GM21367 (cell line): Measurements from ENCODE around the gene ITGB1.

Experiments used
- ATAC-seq: cut with Tn5 transposase; IDR thresholded peaks from one replicate; pipeline ENCODE4 v1.9.1; 2021; ENCODE audit not compliant: unreplicated experiment

ITGB1 gene

DNA sequence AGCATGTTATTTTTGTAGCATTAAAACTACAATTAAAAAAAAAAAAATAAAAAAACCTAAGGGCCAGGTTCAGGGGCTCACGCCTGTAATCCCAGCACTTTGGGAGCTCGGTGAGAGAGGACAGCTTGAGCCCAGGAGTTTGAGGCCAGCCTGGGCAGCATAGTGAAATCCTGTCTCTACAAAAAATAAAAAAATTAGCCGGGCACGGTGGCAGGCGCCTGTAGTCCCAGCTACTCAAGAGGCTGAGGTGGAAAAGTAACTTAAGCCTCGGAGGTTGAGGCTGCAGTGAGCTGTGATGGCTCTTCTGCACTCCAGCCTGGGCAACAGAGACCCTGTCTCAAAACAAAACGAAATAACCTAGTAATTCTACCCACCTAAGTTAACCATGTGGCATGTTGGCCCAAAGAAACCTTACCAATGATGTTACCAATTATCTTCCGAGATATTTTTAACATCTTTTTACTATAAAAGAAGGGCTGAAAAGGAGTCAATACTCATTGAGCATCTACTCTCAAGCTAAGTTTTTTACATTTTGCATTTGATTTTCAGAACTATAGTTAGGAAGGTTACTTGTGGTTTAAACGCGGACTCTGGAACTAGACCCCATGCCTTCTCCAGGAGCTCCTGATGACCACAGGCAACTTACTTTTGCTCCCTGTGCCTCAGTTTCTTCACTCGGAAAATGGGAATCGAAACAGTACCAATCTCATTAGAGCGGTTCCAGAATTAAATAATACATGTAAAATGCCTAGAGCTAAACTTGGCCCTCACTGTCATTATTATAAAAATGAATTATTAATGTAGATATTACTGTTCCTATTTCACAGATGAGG lies 1.4 kb downstream of the ITGB1 start:
- no peak for ATAC-seq

DNA sequence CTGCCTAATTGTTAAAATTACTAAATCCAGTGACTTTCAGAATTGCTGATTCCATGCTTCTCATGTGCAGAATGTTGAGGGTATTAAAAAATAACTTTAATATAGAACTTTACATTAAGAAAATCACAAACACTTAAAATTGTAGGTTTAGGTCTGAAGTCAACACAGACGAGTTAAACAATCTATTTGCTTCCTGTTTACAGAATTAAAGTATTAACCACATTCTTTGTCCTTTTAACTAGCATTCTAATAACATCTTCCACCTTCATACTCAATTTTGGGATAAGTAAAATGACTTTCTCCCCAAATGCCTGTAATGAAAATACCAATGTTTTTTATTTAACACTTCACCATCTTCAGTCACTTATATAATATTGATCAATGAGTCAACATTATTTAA lies 2.2 kb downstream of the ITGB1 start:
- ATAC-seq: no peak

DNA sequence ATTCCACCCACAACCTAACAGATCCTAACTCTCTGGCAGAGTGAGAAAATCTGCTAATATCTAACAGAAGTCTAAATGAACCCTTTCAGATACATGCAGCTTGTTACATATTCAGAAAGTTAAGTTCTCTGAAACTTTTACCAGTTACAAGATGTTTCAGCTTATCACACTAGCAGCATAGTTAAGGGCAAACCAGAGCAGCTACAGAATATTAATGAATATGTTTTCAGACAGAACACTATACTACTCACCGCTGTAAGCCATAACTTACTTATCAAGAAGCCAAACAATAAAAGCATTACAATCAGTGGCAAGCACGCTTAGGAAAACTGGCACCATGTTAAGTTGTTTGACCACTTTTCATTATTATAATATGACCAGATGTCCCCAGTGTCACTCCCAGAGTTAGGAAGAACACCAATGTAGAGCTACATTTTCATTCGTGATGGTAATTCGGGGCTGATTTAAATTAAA lies 2.7 kb downstream of the ITGB1 start:
- ATAC-seq: no peak

DNA sequence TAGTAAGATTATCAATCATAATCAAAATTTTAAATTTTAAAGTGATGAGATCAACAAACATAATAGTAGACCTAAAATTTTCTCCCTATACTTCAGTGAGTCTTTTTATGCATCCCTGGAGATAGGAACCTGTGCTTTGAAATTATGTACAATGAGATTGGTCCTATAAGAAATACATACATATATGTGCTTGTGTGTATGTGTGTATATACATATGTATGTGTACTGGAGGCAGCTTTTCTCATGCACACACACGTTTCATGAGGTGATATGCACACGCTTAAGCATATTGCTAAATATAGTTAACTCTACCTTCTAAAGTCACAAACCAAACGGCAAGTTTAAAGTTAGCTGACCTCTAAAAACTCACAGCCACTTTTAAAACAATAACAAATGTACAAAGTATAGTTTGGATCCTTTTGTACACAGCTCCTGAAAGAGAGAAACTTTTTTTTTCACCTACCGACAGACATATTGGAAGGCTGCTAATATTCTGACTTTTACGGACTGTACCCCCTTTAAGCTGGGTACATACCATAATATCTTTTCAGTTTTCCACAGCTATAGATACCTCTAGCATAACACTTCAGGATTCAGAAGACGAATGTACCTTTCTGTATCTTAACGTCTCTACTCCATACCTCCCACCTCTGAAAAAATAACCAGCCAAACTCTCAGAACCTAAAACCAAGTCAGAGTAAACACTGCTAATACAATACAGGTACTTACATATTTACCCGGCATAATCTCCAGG lies 3.3 kb downstream of the ITGB1 start:
- ATAC-seq: no peak

DNA sequence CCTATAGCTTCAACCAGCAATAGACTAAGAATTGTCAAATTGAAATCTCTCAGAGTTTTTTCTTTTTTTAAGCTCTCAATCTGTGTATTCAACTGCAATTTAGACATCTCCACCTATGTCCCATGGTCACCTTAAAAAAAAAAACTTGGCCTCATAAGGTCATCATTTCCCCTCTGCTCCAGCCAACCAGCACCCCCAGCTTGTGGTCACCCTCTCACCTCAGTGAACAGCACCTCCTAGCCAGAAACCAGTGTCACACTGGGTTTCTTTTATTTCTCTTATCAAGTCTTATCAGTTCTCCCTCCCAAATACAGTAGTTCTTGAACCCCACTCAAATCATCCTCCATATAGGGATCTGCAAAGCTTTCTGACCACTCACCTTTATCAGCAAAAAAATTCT lies 4.0 kb downstream of the ITGB1 start:
- ATAC-seq: no peak

DNA sequence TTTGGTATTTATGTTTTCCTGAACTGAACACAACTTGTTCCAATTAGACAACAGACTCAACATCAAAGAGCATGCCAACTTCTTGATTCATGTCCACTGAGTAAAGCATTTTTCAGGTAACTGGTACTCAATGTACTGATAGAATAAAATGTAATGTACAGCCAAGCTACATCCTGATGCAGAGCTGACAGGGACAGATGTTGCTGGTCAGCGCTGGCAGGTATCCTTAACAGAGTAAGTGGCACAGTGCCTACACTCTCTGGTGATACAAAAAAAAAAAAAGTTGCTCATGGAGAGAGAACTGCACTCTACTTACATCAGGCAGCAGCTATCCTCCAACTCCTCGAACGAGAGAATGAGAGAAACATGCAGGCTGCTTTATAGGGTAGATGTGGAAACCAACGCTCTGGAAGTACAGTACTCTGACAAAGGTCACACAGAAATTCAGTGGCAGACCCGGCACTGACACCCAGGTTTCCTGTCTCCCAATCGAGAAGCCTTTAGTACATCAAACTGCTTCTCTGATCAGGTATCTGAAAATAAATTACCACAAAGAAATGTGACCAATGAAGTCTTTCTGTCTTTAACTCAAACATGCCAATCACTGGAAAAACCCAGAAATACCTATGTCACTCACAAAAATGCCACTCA lies 4.6 kb downstream of the ITGB1 start:
- ATAC-seq: no peak

DNA sequence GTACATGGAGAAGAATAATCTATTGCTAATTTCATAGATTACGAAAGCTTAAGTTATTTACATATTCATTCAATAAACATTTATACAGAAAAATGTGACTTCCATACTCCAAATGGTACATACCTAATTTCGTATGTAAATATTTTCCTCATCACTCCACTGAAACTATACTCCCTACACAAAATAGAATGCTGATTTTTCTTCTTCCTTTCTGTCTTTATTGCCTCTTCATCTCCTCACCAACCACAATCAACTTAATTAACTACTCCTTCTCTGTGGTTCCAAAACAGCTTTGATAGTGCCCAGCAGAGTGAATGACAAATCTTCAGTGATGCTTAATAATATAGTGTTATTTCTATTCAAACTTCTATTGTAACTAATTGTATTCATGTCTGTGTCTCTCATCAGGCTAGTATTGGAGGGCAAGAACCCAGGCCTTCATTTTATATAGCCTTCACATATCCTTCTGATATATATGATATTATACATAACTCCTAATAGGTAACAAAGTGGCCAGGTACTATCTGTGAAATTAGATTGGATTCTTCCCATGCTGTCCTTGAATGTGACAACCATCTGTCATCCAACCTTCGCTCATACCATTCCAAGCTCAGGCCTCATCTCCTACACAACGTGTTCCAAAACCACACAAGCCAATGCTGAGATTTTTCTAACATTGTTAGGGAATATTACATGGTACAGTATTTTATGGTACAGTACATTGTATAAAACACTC lies 5.3 kb downstream of the ITGB1 start:
- ATAC-seq: no peak

DNA sequence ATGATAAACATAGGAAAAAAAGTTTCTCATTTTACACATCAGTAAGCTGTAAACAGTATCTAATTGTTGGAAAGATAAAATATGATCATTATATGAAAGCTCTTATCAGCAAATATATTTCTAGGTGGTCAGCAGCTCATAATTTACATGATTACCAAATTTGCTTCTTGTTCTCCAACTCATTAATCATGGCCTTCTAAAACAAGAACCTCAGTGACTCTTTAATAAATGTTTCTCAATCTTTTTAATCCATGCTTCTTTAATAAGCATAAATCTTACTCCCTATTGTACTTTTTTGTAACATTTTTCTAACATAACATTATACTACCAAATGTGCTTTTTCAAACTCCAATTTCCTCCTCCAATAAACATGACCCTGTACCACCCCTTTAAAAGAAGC lies 5.9 kb downstream of the ITGB1 start:
- no peak for ATAC-seq

DNA sequence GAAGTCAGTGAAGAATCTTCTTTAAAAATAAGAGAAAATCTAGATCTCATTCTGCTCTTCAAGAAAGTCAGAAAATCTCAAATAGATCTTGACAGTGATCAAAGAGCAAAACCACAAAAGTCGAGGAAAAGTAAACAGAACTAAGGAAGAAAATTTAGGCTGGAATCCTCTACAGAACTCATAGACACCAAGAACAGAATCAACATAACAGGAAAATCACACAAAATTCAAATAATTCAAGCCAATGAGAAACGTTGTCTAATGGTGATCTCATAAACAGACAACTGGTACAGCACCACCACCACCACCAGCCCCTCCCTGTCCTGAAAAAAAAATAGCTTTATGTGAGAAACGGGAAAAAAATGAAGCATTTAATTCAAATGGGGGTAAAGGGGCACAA lies 6.9 kb downstream of the ITGB1 start:
- no peak for ATAC-seq

DNA sequence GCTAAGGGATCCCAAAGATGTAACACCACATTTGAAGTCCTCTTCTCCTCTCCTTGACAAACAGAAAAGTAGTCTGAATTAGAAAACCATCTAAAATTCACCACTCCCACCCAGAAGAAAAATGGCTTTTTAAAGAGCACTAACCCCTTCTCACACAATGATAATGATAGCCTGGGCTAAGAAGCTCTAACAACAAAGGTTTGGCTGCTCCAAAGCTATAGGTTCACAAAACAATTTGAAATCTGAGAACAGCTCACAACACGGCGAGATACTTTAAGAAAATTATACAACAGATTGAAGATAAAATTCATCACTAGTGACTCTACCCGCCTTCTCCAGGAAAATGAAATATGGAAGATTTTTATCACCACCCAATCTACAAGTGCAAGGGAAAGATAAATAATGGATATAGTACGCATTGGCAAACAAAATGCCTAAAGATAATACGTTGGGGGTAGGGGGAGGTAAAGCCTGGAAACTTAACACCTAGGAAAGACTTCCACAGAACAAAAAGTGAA lies 7.4 kb downstream of the ITGB1 start:
- no peak for ATAC-seq

DNA sequence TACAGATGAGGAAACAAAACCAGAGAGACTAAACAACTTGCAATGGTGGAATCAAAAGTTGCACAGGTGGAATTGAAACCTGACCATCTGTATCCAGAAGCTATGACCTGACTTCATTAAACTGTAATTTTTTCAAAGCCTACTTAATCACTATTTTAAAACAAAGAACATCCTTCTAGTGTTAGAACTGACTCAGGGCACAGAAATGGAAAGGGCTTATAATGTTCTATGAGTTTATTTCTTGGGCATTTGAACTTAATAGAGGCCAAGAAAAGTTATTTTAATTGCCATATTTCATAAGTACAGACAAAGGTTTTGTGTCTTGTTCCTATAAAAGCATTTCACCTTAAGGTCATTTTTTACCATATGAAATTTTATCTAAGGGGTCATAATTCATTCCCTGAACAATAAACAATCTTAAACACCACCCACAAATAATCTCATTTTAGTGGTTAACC lies 8.8 kb downstream of the ITGB1 start:
- no peak for ATAC-seq

DNA sequence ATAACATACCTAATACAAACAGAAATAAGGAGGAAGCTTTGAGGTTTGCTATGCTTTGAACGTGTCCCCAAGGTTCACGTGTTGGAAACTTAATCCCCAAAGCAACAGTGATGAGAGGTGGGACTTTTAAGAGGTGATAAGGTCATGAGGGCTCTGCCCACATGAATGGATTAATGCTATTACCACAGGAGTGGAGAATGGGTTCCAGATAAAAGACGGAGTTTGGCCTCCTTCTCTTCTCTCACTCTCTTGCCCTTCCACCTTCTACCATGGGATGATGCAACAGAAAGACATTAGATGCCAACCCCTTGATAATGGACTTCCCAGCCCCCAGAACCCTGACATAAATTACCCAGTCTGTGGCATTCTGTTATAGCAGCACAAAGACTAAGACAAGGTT lies 9.6 kb downstream of the ITGB1 start:
- ATAC-seq: no peak

DNA sequence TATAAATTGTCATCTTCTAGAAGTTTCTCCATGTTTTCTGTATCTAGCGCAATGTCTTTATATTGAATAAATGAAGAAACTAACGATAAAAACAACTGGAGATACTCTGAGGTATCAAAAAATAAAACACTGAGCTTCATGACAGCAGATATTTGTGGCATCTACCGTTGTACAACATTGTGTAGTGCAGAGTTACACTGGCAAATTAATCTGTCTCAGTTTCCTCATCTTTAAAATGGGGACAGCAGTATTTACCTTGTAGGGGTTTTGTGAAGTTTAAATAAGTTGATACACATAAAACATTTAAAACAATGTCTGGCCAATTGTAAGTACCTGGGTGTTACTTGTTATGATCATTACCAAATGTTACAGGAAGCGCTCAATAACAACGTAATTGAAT lies 10.4 kb downstream of the ITGB1 start:
- ATAC-seq: no peak

DNA sequence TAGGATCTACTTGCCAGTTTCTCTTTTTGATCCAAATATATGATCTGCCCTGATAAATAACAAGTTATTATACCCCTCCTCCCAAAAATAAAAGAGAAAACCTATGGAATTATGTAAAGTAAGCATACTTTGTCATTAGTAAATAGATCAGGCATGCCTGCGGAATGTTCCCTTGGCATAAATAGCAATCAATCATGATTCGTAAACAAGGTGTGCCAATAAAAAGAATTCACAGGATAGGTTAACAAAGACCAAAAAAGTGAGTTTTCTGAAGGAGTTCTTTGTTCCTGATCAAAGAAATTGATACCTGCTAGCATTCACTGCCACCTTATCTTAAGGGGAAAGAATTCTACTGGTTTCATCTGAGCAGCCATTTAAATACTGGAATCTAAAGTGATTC lies 11.9 kb downstream of the ITGB1 start:
- no peak for ATAC-seq

DNA sequence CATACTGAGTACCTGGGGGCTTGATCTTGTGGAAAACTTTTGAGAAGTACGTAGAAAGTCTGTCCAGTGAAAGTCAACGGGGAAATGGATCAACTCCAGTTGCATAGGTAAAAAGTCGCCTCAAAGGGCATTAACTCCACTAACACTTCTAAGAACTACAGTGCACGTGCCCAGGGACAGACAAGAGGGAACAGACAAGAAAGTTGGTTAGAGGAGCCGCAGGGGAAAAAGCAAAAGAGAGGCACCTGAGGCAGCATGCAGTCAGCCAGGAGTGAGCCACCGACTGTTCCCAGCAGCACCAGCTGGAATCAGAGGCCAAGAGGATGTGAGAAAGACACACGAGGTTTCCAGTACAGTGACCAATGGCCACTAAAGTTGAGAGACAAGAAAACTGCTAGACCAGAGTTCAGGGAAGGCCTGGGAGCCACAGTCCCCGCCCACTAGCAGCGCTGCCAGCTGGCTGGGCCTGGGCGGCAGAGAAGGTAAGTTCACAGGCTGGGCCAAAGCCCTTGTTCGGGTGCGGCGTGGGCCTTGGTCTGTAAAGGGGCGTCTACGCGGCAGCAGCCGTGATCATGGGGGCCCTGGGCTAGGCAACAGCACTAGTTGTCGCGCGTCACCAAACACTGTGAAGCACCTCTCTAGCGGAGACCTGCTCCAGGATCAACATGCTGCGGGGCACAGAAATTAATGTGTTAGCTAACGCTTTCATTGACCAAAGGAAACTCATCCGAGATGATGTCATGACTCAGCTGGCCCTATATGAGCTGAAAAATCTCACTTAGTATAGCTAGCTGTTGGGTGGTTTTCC lies 14.0 kb downstream of the ITGB1 start:
- no peak for ATAC-seq

DNA sequence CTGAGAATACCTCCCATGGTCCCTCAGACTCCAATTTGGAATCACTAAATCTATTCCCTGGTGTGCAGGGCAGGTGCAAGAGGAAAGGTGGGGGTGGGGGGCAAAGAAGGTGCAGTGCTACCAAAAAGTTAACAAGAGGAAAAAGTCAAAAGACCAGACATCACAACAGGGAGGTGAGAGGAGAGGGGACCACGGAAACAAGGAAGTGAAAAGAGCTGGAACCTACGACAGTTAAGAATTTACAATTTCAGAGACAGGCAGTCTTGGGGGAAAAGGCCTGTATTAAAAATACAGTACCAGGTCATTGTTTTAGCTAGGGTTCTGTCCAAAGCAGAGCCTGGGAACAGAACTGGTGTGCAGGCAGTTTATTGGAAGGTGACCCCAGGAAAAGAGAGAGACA lies 14.6 kb downstream of the ITGB1 start:
- ATAC-seq: peak; percentile 69

DNA sequence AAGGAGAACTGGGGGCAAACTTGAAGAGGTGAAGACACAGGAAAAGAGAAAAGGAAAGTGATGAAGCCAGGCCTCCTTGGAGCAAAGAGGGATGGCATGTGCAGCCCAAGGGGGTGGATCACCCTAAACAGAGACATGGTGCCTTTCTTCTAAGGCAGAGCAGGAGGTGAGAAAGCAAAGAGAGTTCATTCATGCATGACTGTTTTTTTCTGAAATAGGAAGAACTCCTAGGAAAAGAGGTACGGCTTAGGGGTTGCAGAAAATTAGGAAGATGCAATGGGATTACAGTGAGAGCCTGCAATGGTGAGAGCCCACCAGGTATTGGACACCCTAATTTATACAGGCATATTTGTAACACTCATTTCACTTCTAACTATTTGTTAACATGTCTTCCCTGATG lies 15.9 kb downstream of the ITGB1 start:
- ATAC-seq: no peak

DNA sequence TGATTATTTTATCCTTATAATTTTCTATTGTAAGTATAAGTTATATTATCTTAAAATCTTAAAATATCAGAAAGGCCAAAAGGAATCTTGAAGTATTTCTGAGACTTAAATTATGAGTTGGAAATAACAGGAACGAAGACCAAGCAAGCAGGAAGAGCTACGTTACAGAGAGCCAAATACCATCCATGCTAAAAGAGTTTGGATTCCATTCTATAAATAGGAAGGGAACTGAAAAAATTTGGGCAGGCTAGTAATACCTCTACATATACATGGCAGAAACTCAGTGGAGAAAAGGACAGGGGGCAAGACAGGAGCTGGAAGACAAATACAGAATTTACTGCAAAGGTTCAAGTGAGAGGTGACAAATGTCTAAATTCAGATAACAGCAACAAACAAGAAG lies 16.7 kb downstream of the ITGB1 start:
- no peak for ATAC-seq

DNA sequence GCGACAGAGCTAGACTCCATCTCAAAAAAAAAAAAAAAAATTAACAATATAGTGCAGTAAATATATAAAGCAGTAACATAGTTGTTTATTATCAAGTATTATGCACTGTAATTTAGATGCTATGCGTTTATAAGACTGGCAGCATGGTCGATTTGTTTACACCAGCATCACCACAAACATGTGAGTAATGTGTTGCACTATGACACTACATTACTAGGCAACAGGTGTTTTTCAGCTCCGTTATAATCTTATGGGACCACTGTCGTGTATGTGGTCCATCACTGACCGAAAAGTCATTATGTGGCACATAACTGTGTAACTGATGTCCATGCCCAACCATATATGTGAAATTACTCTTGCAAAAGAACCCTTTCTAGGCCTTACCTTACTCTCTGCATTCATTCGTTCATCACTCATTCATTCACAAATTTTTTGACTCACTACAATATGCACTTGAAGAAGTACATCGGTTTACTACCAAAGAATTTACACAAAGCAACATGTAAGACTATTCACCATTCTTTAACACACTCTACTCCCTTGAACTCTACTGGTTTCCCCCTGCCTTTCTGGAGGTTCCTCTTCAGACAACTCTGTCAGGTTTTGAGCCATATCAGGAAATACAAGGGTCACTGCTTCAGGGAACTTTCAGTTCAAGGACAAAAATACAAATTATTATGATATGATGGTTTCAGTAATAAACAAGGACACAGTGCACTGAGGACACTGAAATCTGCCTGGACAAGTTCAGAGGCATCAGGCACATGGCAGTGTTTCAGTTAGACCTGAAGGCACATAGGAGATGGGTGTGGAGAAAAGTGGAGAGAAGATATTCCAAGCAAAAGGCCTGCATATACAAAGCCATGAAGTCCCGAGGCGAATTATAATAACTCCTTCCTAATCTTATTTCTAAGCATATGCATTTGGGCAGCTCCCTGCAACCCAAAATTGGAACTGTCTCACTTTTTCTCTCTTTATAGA lies 17.4 kb downstream of the ITGB1 start:
- no peak for ATAC-seq
